CD14-positive monocyte (primary cell): ENCODE data around the gene CREB1. TPM values are rescaled to one million over a fixed set of nuclear protein-coding genes. Genes with fewer than 3 reads are reported as not detected.

Source experiments
- DNase-seq, 3 donors: peaks; one replicate each; pipeline ENCODE4 v3.0.0-alpha.2; 2011 to 2022
- H2AFZ ChIP-seq: 2 replicates; pipeline ENCODE4 v1.6.0; 2012; ENCODE audit warnings: mild to moderate bottlenecking, low read depth, low read length, inconsistent platforms; ENCODE audit not compliant: insufficient read depth, poor library complexity, severe bottlenecking
- H3K27ac ChIP-seq, 2 donors: 1 replicate in 1 of 2; 2 replicates in 1 of 2; pipeline ENCODE4 v1.5.1; 2012 to 2013; ENCODE audit warnings: low read length in 2 of 2, control low read depth in 1 of 2, inconsistent platforms in 1 of 2, low read depth in 1 of 2, mild to moderate bottlenecking in 1 of 2
- H3K27me3 ChIP-seq, 2 donors: one replicate each; pipeline versions ENCODE4 v1.6.0 to v1.6.1; 2011 to 2013; ENCODE audit warnings: low read length in 2 of 2; ENCODE audit not compliant: control insufficient read depth in 2 of 2, insufficient read depth in 2 of 2
- H3K36me3 ChIP-seq, 2 donors: replicated peaks in 1 of 2; 1 replicate in 1 of 2; 2 replicates in 1 of 2; pipeline versions ENCODE4 v1.5.1 to v1.6.1; 2012 to 2013; ENCODE audit warnings: low read length in 2 of 2, control low read depth in 1 of 2, inconsistent platforms in 1 of 2, mild to moderate bottlenecking in 1 of 2; ENCODE audit not compliant: insufficient read depth in 2 of 2, control insufficient read depth in 1 of 2
- H3K4me1 ChIP-seq, 2 donors: 1 replicate in 1 of 2; 2 replicates in 1 of 2; pipeline versions ENCODE4 v1.5.1 to v1.6.1; 2012 to 2013; ENCODE audit warnings: low read length in 2 of 2, control low read depth in 1 of 2, inconsistent platforms in 1 of 2, mild to moderate bottlenecking in 1 of 2, moderate library complexity in 1 of 2; ENCODE audit not compliant: insufficient read depth in 2 of 2, control insufficient read depth in 1 of 2
- H3K4me2 ChIP-seq: replicated peaks from 2 replicates; pipeline ENCODE3; 2012; ENCODE audit warnings: low read length, moderate library complexity, mild to moderate bottlenecking; ENCODE audit not compliant: poor library complexity, severe bottlenecking; ENCODE audit errors: extremely low read depth
- H3K4me3 ChIP-seq, 3 experiments: fragments of 200-600 bp in 1 of 3; sonication (generic) in 1 of 3; replicated peaks in 1 of 3; 1 replicate in 2 of 3; 2 replicates in 1 of 3; pipeline ENCODE4 v1.5.1; 2011 to 2013; ENCODE audit warnings: low read length in 3 of 3, mild to moderate bottlenecking in 3 of 3, control low read depth in 2 of 3, low read depth in 2 of 3, inconsistent platforms in 1 of 3, moderate library complexity in 1 of 3
- H3K79me2 ChIP-seq: 2 replicates; pipeline ENCODE4 v1.6.0; 2012; ENCODE audit warnings: mild to moderate bottlenecking, control low read depth, inconsistent platforms, low read length, moderate library complexity; ENCODE audit not compliant: insufficient read depth
- H3K9ac ChIP-seq: 2 replicates; pipeline ENCODE4 v1.6.0; 2017; ENCODE audit warnings: low read length, mild to moderate bottlenecking; ENCODE audit not compliant: insufficient read depth, poor library complexity, severe bottlenecking
- H3K9me3 ChIP-seq, 2 donors: replicated peaks in 1 of 2; 1 replicate in 1 of 2; 2 replicates in 1 of 2; pipeline versions ENCODE4 v1.5.1 to v1.6.1; 2012 to 2013; ENCODE audit warnings: low read length in 2 of 2, control low read depth in 1 of 2; ENCODE audit not compliant: control insufficient read depth in 1 of 2, insufficient read depth in 1 of 2
- H4K20me1 ChIP-seq: 2 replicates; pipeline ENCODE4 v1.6.0; 2012; ENCODE audit warnings: mild to moderate bottlenecking, low read length, control low read depth, moderate library complexity; ENCODE audit not compliant: insufficient read depth
- H3K27ac Mint-ChIP-seq, 7 donors: one replicate each; pipeline ENCODE4 v1.8.0; 2020; ENCODE audit warnings: mild to moderate bottlenecking in 7 of 7, mixed read lengths in 7 of 7, moderate library complexity in 6 of 7, inconsistent platforms in 2 of 7
- H3K27me3 Mint-ChIP-seq, 3 donors: one replicate each; pipeline ENCODE4 v1.8.0; 2021 to 2022; ENCODE audit warnings: low read depth in 3 of 3, mild to moderate bottlenecking in 3 of 3, mixed read lengths in 3 of 3, moderate library complexity in 3 of 3, inconsistent platforms in 1 of 3
- H3K36me3 Mint-ChIP-seq, 2 donors: one replicate each; pipeline ENCODE4 v1.8.0; 2020; ENCODE audit warnings: mixed read lengths in 2 of 2, inconsistent platforms in 1 of 2, mild to moderate bottlenecking in 1 of 2
- H3K4me1 Mint-ChIP-seq: one replicate; pipeline ENCODE4 v1.8.0; 2020; ENCODE audit warnings: mild to moderate bottlenecking, mixed read lengths
- H3K4me3 Mint-ChIP-seq, 2 donors: one replicate each; pipeline ENCODE4 v1.8.0; 2020; ENCODE audit warnings: mild to moderate bottlenecking in 2 of 2, mixed read lengths in 2 of 2, moderate library complexity in 1 of 2
- H3K9me3 Mint-ChIP-seq, 7 donors: one replicate each; pipeline ENCODE4 v1.8.0; 2020 to 2022; ENCODE audit warnings: mixed read lengths in 7 of 7, mild to moderate bottlenecking in 6 of 7, moderate library complexity in 6 of 7, inconsistent platforms in 2 of 7
- whole genome bisulfite sequencing: methylation state at CpG from one replicate; pipeline ENCODE4 v1.1.5; 2013; ENCODE audit warnings: missing lambda C conversion rate; ENCODE audit not compliant: insufficient coverage; 5-methylcytosine and 5-hydroxymethylcytosine counted together
- intact Hi-C, 2 donors: fragments of 100-400 bp; cut with micrococcal nuclease; formaldehyde crosslinking; loops; one replicate each; pipeline versions ENCODE4 v1.15.0 to v1.15.1; 2023
- polyA plus RNA-seq, 3 donors: library from polyadenylated mRNA; depleted of rRNA in 1 of 3; unstranded in 2 of 3; stranded (reverse) in 1 of 3; fragments of 300-500 nt in 2 of 3; fragments of >200 nt in 1 of 3; fragmentation: Illumina TruSeq in 2 of 3; gene quantifications; 1 replicate in 2 of 3; 2 replicates in 1 of 3; pipeline ENCODE4 v1.2.3, GENCODE V29; 2012 to 2021
- TF ChIP-seq, protein P1 (sequence below): fragments of 200-600 bp; IDR thresholded peaks from one replicate; pipeline ENCODE4 v1.8.0; 2022; ENCODE audit warnings: antibody characterized with exemption, mild to moderate bottlenecking

Gene CREB1
- polyA plus RNA-seq, 3 donors = 43.3 to 60.5 (median 55.2) TPM

DNA sequence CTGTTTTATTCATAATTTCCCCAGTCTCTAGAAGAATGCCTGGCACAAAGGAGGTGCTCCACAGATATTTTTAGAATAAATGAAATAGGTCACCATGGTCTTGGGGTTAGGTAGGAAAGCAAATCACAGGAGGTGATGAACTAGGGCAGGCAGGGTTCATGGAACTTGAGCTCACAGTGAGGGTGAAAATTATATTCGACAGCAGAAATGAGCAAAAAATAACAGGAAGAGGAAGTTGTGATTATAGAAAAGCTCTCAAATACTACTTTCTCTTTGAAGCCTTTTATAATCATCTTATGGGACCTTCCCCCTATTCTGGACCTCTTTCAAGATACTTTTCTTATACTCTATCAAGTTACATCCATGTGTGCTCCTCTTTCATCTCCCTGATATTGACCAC is 4.5 kb upstream of the CREB1 start:
- Histone ChIP-seq H3K9ac (no peak overlapping the region), H2AFZ (peak overlapping the region; percentile 43), H4K20me1 (no peaks in the 10 kb centered on the region), H3K27ac (peak overlapping the region; percentile 6 to 78), H3K79me2 (peaks cover 18% of the 10 kb centered on the region), H3K27me3 (no peaks in the 10 kb centered on the region), H3K4me1 (peaks cover 33 to 41% of the 10 kb centered on the region in 2 donors), H3K4me3 (peak overlapping the region in 1 of 3 experiments; percentile 15), H3K36me3 (no peaks in the 10 kb centered on the region), H3K9me3 (no peaks in the 10 kb centered on the region), H3K4me2 (peak overlapping the region; percentile 43)
- intact Hi-C loops = loop anchor here (5.0 kb wide), 1 partner anchor 43 kb away; no protein-coding TSS in a partner anchor
- Mint-ChIP-seq H3K27ac (peak overlapping the region; percentile 85 to 98 (median 95)), H3K36me3 (peaks cover 4 to 20% of the 10 kb centered on the region in 2 donors), H3K4me3 (peak overlapping the region; percentile 32 to 46), H3K27me3 (peaks cover 0 to 9% (median 0%) of the 10 kb centered on the region in 3 donors), H3K4me1 (peaks cover 34% of the 10 kb centered on the region), H3K9me3 (peaks cover 0 to 3% (median 0%) of the 10 kb centered on the region in 7 donors)
- WGBS = no CpG with 5 or more reads among the region's 1 CpG
- TF ChIP-seq, protein P1, sequence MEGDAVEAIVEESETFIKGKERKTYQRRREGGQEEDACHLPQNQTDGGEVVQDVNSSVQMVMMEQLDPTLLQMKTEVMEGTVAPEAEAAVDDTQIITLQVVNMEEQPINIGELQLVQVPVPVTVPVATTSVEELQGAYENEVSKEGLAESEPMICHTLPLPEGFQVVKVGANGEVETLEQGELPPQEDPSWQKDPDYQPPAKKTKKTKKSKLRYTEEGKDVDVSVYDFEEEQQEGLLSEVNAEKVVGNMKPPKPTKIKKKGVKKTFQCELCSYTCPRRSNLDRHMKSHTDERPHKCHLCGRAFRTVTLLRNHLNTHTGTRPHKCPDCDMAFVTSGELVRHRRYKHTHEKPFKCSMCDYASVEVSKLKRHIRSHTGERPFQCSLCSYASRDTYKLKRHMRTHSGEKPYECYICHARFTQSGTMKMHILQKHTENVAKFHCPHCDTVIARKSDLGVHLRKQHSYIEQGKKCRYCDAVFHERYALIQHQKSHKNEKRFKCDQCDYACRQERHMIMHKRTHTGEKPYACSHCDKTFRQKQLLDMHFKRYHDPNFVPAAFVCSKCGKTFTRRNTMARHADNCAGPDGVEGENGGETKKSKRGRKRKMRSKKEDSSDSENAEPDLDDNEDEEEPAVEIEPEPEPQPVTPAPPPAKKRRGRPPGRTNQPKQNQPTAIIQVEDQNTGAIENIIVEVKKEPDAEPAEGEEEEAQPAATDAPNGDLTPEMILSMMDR = no peak
- DNase-seq = peak in 1 of 3 donors; percentile 46

DNA sequence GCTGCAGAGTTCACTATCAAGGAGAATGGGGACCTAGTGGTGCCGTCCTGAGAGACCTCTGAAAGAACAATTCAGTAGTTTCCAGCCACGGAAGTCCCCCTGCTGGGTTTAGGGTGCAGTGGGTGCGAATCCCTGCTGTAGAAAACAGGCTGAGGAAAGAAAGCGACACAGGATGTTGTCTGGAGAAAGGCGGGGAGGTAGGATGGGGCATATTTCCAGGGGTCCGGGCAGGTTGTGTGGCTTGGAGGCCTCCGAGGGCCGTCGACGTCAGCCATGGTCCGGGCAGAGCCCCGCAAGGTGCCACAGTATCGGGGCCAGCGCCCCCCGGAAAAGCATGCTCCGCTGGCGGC is 807 bp upstream of the CREB1 start:
- Histone ChIP-seq H3K36me3 (no peaks in the 10 kb centered on the region), H3K27ac (peak overlapping the region; percentile 96 to 100), H3K4me2 (peak overlapping the region; percentile 82), H3K9ac (peak overlapping the region; percentile 100), H3K4me3 (peak overlapping the region; percentile 77 to 84 (median 83)), H3K27me3 (no peaks in the 10 kb centered on the region), H3K79me2 (peaks cover 54% of the 10 kb centered on the region), H4K20me1 (peaks cover 30% of the 10 kb centered on the region), H3K9me3 (no peaks in the 10 kb centered on the region), H3K4me1 (peaks cover 49 to 66% of the 10 kb centered on the region in 2 donors), H2AFZ (peak overlapping the region; percentile 49)
- Mint-ChIP-seq H3K27ac (peak overlapping the region; percentile 99 to 100 (median 100)), H3K27me3 (peaks cover 0 to 10% (median 0%) of the 10 kb centered on the region in 3 donors), H3K4me1 (peaks cover 59% of the 10 kb centered on the region), H3K36me3 (peaks cover 4 to 24% of the 10 kb centered on the region in 2 donors), H3K9me3 (peaks cover 0 to 3% (median 0%) of the 10 kb centered on the region in 7 donors), H3K4me3 (peak overlapping the region; percentile 92 to 99)
- 0% methylated on average over 17 of the region's 17 CpGs for WGBS
- TF ChIP-seq, protein P1 = no peak
- intact Hi-C loops = loop anchor here (5.0 kb wide), 1 partner anchor 47 kb away; no protein-coding TSS in a partner anchor
- peak; percentile 37 to 80 (median 38) for DNase-seq
